ENCODE results near the gene BIRC2.

Gene BIRC2

GRCh38 chr11:102386136-102386734 is 39.2 kb downstream of the BIRC2 start:
- DNase-seq (ENCODE audit: low read depth), result no peak
- no peak overlapping the region for H3K4me3 ChIP-seq (ENCODE audit: low read length)
- TF ChIP-seq CTCF (conservative IDR thresholded peaks at IDR 0.05; ENCODE audit: low read length), result no peak

- H3K4me3 ChIP-seq (ENCODE audit: low read length), result no peak overlapping the region
- DNase-seq (ENCODE audit: low read depth), result no peak
- TF ChIP-seq CTCF (conservative IDR thresholded peaks at IDR 0.05; ENCODE audit: low read length), result no peak
Measured at GRCh38 chr11:102387043-102387781, 40.2 kb downstream of the BIRC2 start.

- no peak for DNase-seq (ENCODE audit: low read depth)
- no peak for TF ChIP-seq CTCF (conservative IDR thresholded peaks at IDR 0.05; ENCODE audit: low read length)
- H3K4me3 ChIP-seq (ENCODE audit: low read length), result no peak overlapping the region
Measured at GRCh38 chr11:102389253-102389652, 42.2 kb downstream of the BIRC2 start.

- peak; percentile 93 for TF ChIP-seq CTCF (conservative IDR thresholded peaks at IDR 0.05; ENCODE audit: low read length)
- H3K4me3 ChIP-seq (ENCODE audit: low read length), result no peak overlapping the region
- DNase-seq (ENCODE audit: low read depth), result peak; percentile 67
Measured at GRCh38 chr11:102390667-102391465, 43.9 kb downstream of the BIRC2 start.

- no peak for DNase-seq (ENCODE audit: low read depth)
- no peak overlapping the region for H3K4me3 ChIP-seq (ENCODE audit: low read length)
- no peak for TF ChIP-seq CTCF (conservative IDR thresholded peaks at IDR 0.05; ENCODE audit: low read length)
Measured at GRCh38 chr11:102391549-102392237, 44.7 kb downstream of the BIRC2 start.

GRCh38 chr11:102393272-102393730 is 46.3 kb downstream of the BIRC2 start:
- TF ChIP-seq CTCF (conservative IDR thresholded peaks at IDR 0.05; ENCODE audit: low read length), result no peak
- no peak for DNase-seq (ENCODE audit: low read depth)
- H3K4me3 ChIP-seq (ENCODE audit: low read length), result no peak overlapping the region

Data from AG10803 (cell line).